Activated effector memory CD4-positive, alpha-beta T cell treated with Interleukin-2 at 50 U/mL for 16 hours (primary cell): ENCODE results near the gene CNOT6L.
"Not testable (repeated sequence)": the region's sequence is repeated elsewhere in the genome, so short reads cannot be mapped to it uniquely, and the experiment has no call there.

Source experiments
- DNase-seq: peaks from one replicate; pipeline ENCODE4 v3.0.0-alpha.2; 2020

The CNOT6L gene

DNA sequence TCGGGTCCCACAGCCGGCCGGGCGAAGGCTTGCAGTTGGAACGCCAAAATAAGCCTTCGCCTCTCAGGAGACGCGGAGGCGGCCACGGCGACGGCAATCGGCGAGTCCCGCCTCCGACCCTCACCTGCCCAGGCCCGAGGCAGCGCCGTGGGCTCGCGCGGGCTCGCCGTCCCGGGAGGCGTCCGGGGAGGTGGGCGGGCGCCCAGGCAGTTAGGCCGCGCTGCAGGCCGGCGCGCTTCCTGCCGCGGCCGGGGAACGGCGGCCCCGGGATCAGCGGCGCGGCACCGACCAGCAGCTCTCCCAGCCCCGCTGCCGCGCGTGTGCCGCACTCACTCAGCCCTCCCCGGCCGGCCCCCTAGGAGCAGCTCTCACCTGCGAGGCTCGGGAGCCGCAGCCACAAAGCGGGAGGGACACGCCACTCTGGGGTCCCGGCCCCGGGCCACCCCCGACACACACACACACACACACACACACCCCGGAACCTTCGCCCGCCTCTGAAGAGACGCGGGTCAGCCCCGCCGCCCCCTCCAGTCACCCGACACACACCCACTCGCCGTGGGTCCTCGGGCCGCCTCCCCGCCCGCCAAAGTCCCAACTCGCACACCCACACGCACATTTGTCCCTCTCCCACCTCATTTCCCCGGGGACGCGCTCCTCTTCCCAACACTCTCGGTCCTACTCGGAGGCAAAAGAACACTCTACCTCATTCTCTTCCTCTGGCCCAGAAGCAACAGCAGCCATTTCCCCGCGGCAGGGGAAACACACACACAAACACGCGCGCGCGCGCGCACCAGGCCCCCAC is at the start of gene CNOT6L:
Gene CNOT6L (minus strand): TSS at position 767 of the 802 bp plus-strand sequence. CDS start 60 bp downstream, at position 707.
- peak; percentile 81 for DNase-seq

DNA sequence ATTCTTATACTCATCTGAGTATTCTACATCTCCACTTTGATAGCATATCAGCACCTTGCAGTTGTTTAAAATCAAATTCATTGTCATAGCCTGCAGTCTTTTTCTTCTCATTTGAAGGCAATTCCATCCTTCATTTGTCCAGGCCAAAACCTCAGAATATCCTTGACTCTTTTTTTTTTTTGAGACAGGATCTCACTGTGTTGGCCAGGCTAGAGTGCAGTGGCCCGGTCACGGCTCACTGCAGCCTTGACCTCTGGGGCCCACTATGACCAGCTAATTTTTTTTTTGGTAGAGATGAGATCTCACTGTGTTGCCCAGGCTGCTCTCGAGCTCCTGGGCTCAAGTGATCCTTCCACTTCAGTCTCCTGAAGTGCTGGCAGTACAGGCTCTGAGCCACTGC is 46.1 kb upstream of the CNOT6L start:
- DNase-seq: no peak

DNA sequence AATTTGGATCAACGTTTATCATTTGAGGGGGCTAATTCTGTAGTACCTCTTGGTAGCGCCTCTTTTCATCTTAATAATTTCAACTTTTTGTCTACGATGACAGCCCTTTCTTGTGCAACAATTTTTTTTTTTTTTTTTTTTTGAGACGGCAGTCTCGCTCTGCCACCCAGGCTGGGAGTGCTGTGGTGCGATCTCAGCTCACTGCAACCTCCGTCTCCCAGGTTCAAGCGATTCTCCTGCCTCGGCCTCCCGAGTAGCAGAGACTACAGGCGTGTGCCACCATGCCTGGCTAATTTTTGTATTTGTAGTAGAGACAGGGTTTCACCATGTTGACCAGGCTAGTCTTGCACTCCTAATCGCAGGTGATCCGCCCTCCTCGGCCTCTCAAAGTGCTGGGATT is 44.2 kb upstream of the CNOT6L start:
- DNase-seq: not testable (repeated sequence)

DNA sequence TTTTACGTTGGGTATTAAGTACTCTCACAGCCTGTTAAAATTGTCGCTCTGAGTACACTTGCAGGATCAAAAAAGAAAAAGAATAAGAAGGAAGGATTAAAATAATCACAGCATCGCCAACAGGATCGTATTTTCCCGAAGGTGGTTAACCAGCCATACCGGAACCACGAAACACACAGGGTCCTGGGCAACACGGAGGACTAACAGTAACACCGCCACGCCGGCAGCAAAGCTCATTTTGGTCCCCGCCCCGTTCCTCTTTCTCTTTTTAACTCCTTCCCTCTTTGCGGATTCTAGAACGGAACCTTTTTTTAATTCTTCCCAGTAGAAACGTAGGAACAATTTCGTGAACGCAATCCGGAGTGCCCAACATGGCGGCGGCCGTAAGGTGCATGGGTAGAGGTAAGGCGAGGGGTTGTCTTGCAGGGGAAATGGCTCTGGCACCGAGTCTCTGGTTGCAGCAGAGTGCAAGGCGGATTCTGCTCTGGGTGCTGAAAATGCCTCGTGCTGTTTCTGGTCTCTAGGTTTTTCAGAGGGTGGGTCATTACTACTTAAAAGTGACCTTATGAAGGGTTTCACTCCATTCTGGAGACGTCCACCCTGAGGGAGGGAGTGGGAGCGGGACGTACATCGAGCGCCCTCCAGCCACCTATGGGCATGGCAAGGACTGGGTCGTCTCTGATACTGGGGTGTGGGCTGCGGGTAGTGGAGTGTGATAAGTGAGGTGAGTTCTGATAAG is 43.5 kb upstream of the CNOT6L start, which contains the start of gene MRPL1:
Gene MRPL1 (plus strand): TSS at position 353 of the 739 bp plus-strand sequence. CDS start 19 bp downstream, at position 372.
- DNase-seq: peak; percentile 82

DNA sequence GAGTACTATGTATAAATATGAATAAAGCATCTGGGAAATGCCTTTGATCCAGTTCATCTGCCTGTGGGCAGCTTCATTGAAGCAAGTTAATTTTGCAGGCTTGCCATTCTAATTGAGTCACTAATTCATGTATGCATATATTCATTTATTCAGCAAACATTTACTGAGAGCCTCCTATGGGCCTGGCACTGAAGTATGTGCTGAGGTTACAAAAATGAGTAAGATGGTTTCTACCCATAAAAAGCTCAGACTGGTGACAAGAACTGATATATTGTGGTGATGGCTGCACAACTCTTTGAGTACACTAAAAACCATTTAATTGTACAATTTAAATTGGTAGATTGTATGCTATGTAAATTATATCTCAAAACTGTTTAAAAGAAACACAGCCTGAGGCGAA is 42.3 kb upstream of the CNOT6L start:
- DNase-seq: no peak

DNA sequence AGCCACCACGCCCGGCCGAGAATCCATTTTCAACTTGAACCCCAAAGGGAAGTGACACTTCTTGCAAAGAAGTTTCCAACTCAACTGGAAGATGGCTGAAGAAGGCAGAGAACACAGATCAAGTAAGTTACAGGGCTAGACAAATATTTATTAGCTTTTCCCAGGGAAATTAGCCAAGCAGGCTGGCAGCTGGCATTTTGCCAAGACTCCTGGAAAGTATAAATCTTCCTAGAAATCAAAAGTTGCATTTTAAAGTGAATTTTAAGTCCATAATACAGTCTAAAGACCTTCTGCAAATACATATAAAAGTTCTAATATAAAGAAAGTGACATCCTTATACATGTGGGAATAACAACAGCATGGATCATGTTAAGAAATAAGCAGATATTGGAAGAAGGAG is 40.1 kb upstream of the CNOT6L start:
- no peak for DNase-seq

DNA sequence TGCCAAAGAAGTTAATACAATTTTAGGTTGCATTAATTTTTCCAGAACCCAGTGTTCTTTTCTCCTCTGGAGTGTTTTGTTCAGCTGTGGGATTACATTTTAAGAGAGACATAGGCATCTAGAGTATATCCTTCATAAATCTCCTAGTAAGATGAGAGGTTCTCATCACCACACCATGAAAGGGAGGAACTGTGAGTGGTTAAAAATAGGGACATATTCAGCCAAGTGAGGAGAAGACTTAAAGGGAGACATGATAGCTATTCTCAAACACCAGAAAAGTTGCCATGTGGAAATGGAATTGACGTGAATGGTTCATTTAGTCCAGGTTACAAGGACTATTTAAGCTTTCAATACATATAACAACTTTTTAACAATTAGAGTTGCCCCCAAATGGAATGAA is 37.0 kb upstream of the CNOT6L start:
- DNase-seq: no peak

DNA sequence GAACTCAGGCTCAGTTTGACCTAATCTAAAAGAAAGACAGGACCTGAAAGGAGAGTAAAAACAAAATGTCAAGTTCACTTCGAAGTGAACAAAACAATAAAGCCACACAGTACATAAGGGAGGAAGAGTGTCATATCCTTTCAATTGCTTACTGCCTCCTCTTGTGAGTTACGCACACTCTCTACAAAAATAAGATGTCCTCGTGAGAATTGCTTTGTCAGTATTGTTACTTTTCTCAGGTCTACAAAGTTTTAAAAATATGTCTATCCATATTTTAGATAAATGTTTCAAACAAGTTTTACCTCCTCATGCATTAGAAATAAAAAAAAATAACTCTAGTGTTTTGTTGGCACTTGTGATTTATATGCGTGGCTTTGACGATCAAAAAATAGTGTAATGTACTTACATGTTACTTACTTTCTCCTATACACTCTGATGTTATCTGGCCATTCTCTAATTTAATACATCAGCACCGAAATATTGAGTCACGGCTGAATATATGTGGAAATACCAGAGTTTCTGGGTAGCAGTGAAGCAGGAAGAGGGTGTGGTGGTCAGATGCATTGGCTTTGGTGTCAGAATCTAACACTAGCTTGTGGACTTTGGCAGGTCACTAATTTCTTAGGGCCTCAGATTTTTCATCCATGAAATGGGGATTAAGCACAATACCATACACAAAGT is 35.4 kb upstream of the CNOT6L start:
- DNase-seq: no peak

DNA sequence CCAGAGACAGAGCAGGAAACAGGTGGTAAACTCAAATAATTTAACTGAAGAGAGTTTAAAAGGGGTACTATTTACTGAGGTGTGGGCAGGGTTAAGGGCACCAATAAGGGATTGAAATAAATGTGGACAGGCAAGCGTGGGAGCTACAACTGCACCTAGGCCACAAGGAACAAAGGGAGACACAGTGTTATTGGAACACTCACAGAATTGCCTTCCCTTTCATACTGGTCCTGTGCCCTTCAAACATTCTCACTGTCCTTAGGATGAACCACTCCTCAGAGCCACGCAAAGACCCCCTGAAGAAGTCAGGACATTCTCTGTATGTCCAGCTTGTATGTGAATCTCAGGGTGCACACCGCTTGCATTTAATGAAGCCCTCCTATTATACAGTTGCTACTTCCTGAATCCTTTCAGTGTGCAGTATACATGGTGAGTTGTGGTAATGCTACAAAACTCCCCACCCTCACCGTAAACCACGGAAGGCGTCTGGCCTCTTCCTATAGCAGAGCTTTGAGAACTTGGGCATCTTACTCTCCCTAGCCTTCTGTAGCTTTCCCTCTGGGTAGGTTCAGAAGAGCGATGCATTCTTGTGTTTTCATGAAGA is 33.8 kb upstream of the CNOT6L start:
- peak; percentile 48 for DNase-seq

DNA sequence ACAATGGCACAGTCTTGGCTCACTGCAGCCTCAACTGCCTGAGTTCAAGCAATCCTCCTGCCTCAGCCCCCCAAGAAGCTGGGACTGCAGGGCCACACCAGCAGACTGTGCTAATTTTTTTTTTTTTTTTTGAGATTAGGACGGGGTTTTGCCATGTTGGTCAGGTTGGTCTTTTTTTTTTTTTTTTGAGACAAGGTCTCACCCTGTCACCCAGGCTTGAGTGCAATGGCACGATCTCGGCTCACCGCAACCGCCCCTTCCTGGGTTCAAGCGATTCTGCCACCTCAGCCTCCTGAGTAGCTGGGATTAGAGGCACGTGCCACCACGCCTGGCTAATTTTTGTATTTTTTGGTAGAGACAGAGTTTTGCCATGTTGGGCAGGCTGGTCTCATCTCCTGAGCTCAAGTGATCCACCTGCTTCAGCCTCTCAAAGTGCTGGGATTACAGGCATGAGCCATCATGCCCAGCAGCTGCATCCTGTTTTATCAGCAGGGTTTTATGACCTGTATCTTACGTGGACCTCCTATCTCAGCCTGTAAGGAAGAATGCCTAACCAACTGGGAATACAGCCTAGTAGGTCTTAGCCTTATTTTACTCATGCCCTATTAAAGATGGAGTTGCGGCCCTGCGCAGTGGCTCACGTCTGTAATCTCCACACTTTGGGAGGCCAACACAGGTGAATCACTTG is 30.3 kb upstream of the CNOT6L start:
- DNase-seq: no peak

DNA sequence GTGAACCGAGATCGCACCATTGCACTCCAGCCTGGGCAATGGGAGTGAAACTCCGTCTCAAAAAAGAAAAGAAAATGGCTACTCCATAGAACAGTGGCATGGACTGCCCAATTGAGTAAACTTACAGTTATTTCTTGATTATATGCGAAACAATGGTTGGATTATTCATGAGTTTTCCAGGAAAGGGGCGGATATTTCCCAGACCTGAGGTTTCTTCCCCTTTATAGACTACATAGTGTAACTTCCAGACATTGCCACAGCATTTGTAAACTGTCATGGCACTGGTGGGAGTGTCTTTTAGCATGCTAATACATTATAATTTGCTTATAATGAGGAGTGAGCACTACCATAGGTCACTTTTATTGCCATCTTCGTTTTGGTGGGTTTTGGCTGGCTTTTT is 29.3 kb upstream of the CNOT6L start:
- no peak for DNase-seq

DNA sequence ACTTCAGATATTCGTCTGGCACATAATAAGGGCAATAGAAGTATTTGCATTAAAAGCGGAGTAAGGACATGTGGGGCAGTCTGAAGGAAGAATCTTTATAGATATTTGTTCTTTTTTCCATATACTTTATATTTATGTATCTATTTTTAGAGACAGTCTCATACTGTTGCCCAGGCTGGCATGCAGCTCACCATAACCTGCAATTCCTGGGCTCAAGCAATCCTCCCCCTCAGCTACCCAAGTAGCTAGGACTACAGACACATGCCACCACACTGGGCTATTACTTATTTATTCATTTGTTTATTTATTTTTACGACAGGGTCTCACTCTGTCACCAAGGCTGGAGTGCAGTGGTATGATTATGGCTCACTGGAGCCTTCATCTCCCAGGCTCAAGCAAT is 26.8 kb upstream of the CNOT6L start:
- no peak for DNase-seq

DNA sequence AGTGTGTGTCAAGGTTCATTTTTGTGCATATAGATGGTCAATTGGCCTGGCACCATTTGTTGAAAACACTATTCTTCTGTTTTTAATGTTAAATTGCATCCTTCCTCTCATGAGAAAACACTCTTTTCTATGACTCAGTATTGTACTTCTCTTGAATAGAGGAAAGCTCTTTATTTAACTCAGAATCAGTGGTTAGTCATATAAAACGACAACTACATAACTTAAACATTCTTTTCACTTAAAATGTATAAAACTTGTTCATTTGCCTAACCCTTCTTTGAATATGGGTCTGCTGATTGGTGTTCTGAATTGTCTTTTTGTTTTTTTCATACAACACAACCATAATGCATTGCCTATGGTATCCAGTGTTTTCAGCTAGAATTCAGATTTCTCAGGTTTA is 26.2 kb upstream of the CNOT6L start:
- no peak for DNase-seq

DNA sequence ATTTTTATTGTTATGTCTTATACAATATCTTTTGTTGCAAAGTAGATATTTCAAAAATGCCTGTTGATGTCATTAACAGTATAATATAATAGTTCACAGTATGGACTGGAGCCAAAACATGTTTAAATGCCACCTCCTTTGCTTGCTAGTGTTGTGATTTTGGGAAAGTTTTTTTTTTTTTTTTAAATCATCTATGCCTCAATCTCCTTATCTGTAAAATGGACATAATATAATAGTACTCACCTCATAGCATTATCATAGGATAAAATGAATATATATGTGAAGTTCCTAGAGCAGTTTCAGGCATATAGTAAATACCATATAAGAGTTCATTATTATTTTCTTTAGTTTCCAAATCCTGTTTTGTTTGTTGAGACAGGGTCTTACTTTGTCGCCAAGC is 25.2 kb upstream of the CNOT6L start:
- no peak for DNase-seq

DNA sequence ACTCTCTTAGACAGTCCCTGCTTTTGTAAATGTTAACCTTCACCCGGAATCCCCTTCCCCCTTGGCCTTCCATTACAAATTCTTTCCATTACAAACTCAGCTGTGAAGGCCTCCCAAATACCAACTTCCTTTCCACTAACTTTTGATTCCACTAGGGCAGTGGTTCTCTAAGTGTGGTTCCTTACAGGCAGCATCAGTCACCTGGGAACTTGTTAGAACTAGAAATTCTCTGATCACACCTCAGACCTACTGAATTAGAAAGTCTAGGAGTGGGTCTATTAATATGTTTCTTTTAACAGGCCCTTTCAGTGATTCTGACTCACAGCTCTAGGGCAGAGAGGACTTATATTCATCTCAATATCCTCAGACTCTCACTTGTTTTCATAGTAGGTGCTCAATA is 24.5 kb upstream of the CNOT6L start:
- no peak for DNase-seq

DNA sequence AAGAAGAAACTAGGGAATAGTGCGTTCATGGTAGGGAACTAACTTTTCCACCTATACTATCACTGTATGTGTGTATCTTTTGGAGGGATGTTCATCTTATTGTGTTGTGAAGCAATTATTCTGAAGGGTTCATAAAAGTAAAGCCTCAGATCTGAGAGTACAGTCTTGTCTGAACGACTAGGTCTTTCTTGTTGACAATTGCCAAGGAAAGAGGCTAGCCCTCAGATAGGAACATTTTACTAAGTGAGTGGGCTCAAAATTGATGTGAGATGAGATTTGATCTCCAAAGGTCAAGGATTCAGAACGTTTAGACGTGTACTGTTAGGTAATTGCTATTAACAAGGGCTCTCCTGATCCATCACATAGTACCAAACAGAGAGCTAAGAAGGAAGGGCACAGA is 15.2 kb upstream of the CNOT6L start:
- no peak for DNase-seq

DNA sequence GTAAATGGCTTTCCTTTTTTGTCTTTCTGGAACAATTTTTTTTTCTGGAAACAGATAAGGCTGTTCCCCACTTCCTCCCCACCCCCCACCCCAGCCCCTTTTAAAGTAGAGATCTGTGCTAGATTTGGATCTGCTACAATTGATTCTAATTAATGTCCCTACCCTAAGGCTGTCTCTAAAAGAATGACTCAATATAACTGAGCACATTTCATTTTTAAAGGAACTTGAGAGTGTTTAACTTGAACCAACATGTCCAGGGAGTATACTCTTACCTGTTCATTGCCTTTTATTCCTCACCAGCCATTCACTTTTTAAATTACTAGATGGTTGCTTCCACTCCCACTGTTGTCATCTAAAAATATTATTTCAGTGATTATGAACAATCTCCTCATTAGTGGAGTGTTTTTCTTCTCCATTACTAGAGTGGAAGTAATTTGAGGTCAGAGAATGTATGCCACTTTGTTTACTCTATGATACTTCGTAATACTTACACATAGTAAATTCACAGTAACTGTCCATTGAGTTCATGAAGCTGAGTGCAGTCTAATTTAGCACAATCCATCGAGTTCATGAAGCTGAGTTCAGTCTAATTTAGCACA is 14.1 kb upstream of the CNOT6L start:
- no peak for DNase-seq

DNA sequence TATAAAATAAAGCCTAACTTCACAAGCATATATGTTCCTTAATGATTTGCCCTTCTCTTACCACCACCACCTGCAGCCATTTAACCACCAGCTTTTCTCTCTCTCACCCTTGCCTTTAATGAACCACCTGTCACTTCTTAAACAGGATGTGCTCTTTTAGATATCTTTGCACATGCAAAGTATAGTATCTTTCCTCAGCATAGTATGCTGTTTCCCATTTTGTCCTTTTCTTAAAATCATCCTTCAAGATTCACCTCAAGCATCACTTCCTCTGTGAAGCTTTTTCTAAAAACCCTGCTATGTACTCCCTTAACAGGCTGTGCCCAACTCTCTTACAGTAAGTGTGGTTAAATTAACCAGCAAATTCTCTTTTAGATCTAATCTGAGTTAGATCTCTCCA is 8.2 kb upstream of the CNOT6L start:
- no peak for DNase-seq

DNA sequence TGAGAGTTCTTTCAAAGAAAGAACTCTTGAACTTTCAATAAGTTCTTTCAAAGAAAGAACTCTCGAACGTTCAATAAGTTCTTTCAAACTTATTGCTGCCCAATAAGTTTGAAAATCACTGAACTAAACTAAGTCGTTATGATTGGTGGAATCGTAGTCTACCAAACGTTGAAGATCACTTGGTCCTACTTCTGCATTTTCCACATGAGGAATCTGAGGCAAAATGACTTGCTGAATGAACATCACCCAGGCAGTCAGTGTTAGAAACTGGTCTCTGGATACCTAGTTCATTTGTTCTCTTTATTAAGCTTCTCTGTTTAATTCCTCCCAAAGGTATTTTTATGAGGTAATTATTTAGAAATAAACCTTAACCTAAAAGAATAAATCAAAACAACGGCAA is 7.1 kb upstream of the CNOT6L start:
- no peak for DNase-seq

DNA sequence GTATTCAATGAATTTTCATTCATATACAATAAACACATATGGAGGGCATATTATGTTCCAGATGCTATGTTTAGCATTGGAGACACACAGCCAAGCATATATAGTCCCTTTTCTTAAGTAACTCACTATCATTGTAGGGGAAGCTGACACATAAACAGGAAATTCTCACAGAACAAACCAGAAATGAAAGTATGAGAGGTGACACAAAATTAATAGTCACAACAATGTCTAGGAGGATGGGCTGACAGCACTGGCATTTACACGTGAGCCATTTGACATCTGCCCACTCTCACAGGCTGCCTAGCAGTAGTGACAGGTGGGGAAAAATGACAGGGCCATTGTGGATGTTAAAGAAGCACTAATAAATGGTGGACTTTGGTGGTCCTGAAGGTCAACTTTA is 2.6 kb upstream of the CNOT6L start:
- DNase-seq: no peak

DNA sequence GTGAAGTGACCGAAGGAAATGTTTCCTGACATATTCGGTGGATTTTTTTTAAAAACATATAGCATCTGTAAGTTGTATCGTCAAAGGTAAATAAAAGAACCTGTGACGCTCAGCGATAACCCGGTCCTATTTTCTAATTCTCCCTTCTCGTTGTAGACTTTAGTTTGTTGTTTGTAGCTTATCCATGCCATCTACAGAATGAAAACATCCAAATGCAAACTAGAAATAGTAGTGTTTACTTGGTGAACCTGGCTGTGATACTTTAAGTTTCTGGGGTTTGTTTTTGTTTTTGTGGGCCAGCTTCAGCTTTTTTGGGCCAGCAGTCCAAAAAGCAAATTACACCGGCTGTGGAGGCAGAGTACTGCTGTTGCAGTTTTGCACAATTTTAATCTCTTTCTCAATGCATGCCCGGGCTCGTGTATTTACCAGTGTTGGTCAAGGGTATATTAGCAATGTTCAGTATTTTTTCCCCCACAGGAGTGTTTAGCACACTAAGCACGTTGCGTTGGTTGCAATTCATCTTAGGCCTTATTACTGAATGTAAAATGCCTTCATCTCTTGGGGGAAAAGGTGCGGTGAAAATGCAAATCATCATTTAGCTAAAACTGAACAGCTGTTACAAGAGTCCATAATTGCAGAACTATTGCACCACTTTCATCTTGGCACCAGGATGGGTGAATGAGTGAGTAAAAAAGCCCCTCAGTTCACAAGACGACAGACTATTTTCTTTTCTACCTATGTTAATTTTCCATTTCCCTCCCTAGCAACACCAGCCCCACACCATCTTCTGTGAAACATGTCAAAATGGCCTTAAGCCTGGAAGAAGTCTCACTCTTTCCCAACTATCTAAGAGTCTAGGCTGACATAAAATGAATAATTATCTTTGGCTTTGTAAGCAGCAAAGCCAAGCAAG is 1.7 kb upstream of the CNOT6L start:
- DNase-seq: no peak
